Loucy (cell line): ENCODE data around the gene SIRPB1.

Experiments
- CTCF ChIP-seq: fragments of 200-600 bp; sonication (generic); conservative IDR thresholded peaks from 2 replicates; pipeline ENCODE4 v1.5.1; 2014; ENCODE audit warnings: mild to moderate bottlenecking, antibody characterized with exemption, low read length
- EZH2phosphoT487 ChIP-seq: fragments of 200-600 bp; IDR thresholded peaks from 2 replicates; pipeline ENCODE4 v1.6.1; 2018; ENCODE audit warnings: antibody characterized with exemption, mild to moderate bottlenecking, moderate library complexity, borderline replicate concordance

GRCh38 chr20:1588533-1589460, 31.0 kb downstream of the SIRPB1 start:
- TF ChIP-seq CTCF (peak; percentile 51), EZH2phosphoT487 (no peak)
